Measurements from ENCODE around the gene NUDT16L1. TPM values are rescaled to one million over a fixed set of nuclear protein-coding genes. Genes with fewer than 3 reads are reported as not detected.

NUDT16L1 gene
- total and polyA plus RNA-seq, 9 of the 15 experiments (the other 6 are each of a cell fraction or from before 2014, with no cell fraction given) = 1.4 to 37.6 (median 13.7) TPM

- peak; percentile 23 for TF ChIP-seq PHF20 (IDR thresholded peaks at IDR 0.05; ENCODE audit: partially characterized antibody)
- TF ChIP-seq SMAD3 (CRISPR knock-in tag; conservative IDR thresholded peaks at IDR 0.05) = no peak
- TF ChIP-seq, protein P1, sequence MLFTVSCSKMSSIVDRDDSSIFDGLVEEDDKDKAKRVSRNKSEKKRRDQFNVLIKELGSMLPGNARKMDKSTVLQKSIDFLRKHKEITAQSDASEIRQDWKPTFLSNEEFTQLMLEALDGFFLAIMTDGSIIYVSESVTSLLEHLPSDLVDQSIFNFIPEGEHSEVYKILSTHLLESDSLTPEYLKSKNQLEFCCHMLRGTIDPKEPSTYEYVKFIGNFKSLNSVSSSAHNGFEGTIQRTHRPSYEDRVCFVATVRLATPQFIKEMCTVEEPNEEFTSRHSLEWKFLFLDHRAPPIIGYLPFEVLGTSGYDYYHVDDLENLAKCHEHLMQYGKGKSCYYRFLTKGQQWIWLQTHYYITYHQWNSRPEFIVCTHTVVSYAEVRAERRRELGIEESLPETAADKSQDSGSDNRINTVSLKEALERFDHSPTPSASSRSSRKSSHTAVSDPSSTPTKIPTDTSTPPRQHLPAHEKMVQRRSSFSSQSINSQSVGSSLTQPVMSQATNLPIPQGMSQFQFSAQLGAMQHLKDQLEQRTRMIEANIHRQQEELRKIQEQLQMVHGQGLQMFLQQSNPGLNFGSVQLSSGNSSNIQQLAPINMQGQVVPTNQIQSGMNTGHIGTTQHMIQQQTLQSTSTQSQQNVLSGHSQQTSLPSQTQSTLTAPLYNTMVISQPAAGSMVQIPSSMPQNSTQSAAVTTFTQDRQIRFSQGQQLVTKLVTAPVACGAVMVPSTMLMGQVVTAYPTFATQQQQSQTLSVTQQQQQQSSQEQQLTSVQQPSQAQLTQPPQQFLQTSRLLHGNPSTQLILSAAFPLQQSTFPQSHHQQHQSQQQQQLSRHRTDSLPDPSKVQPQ (CRISPR knock-in tag; IDR thresholded peaks at IDR 0.05; ENCODE audit: borderline replicate concordance) = no peak
- TF ChIP-seq ZNF75A (CRISPR knock-in tag; IDR thresholded peaks at IDR 0.05) = no peak
- TF ChIP-seq CBFB (CRISPR knock-in tag; IDR thresholded peaks at IDR 0.05) = no peak
- no peak for TF ChIP-seq NFIC (IDR thresholded peaks at IDR 0.05)
- no peak for TF ChIP-seq SRSF3 (IDR thresholded peaks at IDR 0.05; ENCODE audit: insufficient read depth, low read length)
- TF ChIP-seq ZNF174 (CRISPR knock-in tag; IDR thresholded peaks at IDR 0.05) = no peak
- no peak for TF ChIP-seq IRF2 (CRISPR knock-in tag; IDR thresholded peaks at IDR 0.05)
- TF ChIP-seq RUNX1 (IDR thresholded peaks at IDR 0.05; ENCODE audit: low read depth) = no peak
- TF ChIP-seq, protein P2, sequence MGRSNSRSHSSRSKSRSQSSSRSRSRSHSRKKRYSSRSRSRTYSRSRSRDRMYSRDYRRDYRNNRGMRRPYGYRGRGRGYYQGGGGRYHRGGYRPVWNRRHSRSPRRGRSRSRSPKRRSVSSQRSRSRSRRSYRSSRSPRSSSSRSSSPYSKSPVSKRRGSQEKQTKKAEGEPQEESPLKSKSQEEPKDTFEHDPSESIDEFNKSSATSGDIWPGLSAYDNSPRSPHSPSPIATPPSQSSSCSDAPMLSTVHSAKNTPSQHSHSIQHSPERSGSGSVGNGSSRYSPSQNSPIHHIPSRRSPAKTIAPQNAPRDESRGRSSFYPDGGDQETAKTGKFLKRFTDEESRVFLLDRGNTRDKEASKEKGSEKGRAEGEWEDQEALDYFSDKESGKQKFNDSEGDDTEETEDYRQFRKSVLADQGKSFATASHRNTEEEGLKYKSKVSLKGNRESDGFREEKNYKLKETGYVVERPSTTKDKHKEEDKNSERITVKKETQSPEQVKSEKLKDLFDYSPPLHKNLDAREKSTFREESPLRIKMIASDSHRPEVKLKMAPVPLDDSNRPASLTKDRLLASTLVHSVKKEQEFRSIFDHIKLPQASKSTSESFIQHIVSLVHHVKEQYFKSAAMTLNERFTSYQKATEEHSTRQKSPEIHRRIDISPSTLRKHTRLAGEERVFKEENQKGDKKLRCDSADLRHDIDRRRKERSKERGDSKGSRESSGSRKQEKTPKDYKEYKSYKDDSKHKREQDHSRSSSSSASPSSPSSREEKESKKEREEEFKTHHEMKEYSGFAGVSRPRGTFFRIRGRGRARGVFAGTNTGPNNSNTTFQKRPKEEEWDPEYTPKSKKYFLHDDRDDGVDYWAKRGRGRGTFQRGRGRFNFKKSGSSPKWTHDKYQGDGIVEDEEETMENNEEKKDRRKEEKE (IDR thresholded peaks at IDR 0.05; ENCODE audit: borderline replicate concordance in 1 of 2, control insufficient read depth in 1 of 2, low read depth in 2 of 2, low read length in 1 of 2) = no peak
- 0 out of 2 replicates have a peak, but pooled peaks have one; percentile 46 for TF ChIP-seq LARP7 (IDR thresholded peaks at IDR 0.05)
- TF ChIP-seq ARHGAP35 (IDR thresholded peaks at IDR 0.05; ENCODE audit: partially characterized antibody) = peak; percentile 7
- TF ChIP-seq MTF1 (CRISPR knock-in tag; IDR thresholded peaks at IDR 0.05; ENCODE audit: borderline replicate concordance) = no peak
- no peak for TF ChIP-seq THRA (IDR thresholded peaks at IDR 0.05)
- TF ChIP-seq CHD2 (IDR thresholded peaks at IDR 0.05; ENCODE audit: low read depth, low read length) = no peak
- TF ChIP-seq NR2C2 (CRISPR knock-in tag; IDR thresholded peaks at IDR 0.05) = no peak
- no peak for TF ChIP-seq NR2C2 (tag; IDR thresholded peaks at IDR 0.05)
- TF ChIP-seq ZFP91 (CRISPR knock-in tag; IDR thresholded peaks at IDR 0.05) = no peak
- no peak for TF ChIP-seq GATAD2B (IDR thresholded peaks at IDR 0.05; ENCODE audit: borderline replicate concordance)
- no peak for TF ChIP-seq CCAR2 (IDR thresholded peaks at IDR 0.05; ENCODE audit: low read depth, low read length)
These were observed 24.9 kb upstream of the NUDT16L1 start (continued) for GRCh38 chr16:4668313-4668960.
